Left lung (tissue), 10 donors: ENCODE data around the gene NUBP2. TPM values are rescaled to one million over a fixed set of nuclear protein-coding genes. Genes with fewer than 3 reads are reported as not detected.

ENCODE experiments used
- ATAC-seq: fragments of 200-7000 bp; cut with Tn5 transposase; one replicate; pipeline ENCODE4 v1.9.1; 2020; ENCODE audit warnings: moderate library complexity
- DNase-seq, 4 donors: peaks; one replicate each; pipeline ENCODE4 v3.0.0-alpha.2; 2013 to 2020
- H3K27ac ChIP-seq, 2 donors: fragments of 200-600 bp; sonication (generic) in 1 of 2; one replicate each; pipeline versions ENCODE4 v1.5.0 to v1.8.0; 2020 to 2021
- H3K27me3 ChIP-seq, 2 donors: fragments of 200-600 bp; sonication (generic) in 1 of 2; one replicate each; pipeline versions ENCODE4 v1.5.0 to v1.8.0; 2020 to 2021
- H3K36me3 ChIP-seq, 2 donors: fragments of 200-600 bp; sonication (generic) in 1 of 2; one replicate each; pipeline versions ENCODE4 v1.5.0 to v1.8.0; 2020 to 2021
- H3K4me1 ChIP-seq, 2 donors: fragments of 200-600 bp; one replicate each; pipeline ENCODE4 v1.8.0; 2021
- H3K4me3 ChIP-seq, 2 donors: fragments of 200-600 bp; sonication (generic) in 1 of 2; one replicate each; pipeline versions ENCODE4 v1.5.0 to v1.8.0; 2020 to 2021; ENCODE audit warnings: mild to moderate bottlenecking in 1 of 2
- H3K9me3 ChIP-seq, 2 donors: fragments of 200-600 bp; sonication (generic) in 1 of 2; one replicate each; pipeline versions ENCODE4 v1.5.0 to v1.8.0; 2020 to 2021
- intact Hi-C, 2 donors: fragments of 100-400 bp; cut with DNase I; formaldehyde crosslinking; loops; one replicate each; pipeline versions ENCODE4 v1.11.2 to v1.14.2; 2022
- polyA plus RNA-seq, 6 donors: library from polyadenylated mRNA; unstranded; fragments of 120-200 nt; gene quantifications; one replicate each; pipeline ENCODE4 v1.2.1, GENCODE V29; 2013; ENCODE audit not compliant: insufficient read length in 6 of 6
- total RNA-seq, 2 donors: library from RNA; stranded (reverse); fragmentation: NEBNext Ultra II Directional; extraction: Animal tissue kit (Norgen Biotek cat#: 25700); gene quantifications; one replicate each; pipeline ENCODE4 v1.2.1, GENCODE V29; 2021
- TF ChIP-seq, protein P1 (sequence below), 2 donors: fragments of 200-600 bp; sonication (generic) in 1 of 2; IDR thresholded peaks; one replicate each; pipeline versions ENCODE4 v1.5.0 to v1.8.0; 2021; ENCODE audit warnings: antibody characterized with exemption in 2 of 2
- donor health status: DM: no; HTN: yes; CAD: no.
- donor health status: DM: no; HTN: no; CAD: no.

The NUBP2 gene
- total and polyA plus RNA-seq, 8 donors: 32.6 to 56.4 (median 42.7) TPM

DNA sequence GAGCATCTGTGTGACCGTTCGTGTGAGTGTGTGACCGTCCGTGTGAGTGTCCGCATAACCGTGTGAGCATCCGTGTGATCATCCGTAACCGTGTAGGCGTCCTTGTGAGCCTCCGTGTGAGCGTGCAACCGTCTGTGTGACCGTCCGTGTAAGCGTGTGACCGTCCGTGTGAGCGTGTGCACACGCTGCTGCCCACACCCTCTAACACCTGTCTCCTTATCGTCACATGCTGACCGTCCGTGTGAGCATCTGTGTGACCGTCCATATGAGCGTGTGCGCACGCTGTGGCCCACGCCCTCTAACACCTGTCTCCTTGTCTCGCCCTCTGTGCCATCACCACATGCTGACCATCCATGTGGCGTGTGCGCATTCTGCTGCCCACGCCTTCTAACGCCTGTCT is 42.5 kb upstream of the NUBP2 start:
- Histone ChIP-seq H3K4me1 (no peaks in the 10 kb centered on the region), H3K27me3 (no peaks in the 10 kb centered on the region), H3K4me3 (no peak overlapping the region), H3K9me3 (no peaks in the 10 kb centered on the region), H3K27ac (no peak overlapping the region), H3K36me3 (peaks cover 0 to 46% of the 10 kb centered on the region in 2 donors)
- TF ChIP-seq, protein P1, sequence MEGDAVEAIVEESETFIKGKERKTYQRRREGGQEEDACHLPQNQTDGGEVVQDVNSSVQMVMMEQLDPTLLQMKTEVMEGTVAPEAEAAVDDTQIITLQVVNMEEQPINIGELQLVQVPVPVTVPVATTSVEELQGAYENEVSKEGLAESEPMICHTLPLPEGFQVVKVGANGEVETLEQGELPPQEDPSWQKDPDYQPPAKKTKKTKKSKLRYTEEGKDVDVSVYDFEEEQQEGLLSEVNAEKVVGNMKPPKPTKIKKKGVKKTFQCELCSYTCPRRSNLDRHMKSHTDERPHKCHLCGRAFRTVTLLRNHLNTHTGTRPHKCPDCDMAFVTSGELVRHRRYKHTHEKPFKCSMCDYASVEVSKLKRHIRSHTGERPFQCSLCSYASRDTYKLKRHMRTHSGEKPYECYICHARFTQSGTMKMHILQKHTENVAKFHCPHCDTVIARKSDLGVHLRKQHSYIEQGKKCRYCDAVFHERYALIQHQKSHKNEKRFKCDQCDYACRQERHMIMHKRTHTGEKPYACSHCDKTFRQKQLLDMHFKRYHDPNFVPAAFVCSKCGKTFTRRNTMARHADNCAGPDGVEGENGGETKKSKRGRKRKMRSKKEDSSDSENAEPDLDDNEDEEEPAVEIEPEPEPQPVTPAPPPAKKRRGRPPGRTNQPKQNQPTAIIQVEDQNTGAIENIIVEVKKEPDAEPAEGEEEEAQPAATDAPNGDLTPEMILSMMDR (IDR thresholded peaks at IDR 0.05): no peak
- intact Hi-C loops: no loop called here
- no peak for DNase-seq
- no peak for ATAC-seq

DNA sequence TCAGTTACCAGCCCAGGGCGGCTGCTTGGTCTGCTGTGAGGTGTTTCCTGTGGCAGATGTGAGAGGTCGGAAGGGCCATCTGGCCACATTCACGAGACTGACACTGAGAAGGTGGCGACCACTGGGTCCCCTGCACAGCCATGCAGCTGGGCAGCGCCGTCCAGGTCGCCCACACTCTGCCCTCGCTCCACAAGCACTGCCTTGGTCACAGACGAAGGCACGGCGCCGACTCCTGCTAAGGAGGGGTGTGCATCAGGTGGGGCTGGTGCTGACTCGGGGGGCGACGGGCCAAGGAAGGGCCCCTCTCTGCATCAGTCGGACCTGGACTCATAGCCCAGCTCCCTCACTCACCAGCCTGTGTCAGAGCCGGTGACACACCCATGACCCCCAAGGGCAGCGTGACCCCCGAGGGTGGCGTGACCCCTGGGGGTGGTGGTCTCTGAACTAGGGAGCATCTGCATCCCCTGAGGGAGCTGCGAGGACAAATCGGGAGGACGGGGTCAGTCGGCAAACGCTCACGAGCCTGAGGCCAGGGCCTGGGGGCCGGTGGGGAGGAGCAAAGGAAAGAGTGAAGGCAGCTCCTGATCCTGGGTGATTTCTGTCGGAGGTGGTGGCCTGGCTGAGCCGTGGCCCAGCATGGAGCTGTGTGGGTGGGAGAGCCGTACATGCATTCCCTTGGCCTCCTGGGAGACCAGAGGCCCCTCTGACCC is 41.8 kb upstream of the NUBP2 start:
- TF ChIP-seq, protein P1 (IDR thresholded peaks at IDR 0.05): no peak
- no peak overlapping the region for H3K4me3 ChIP-seq
- no peak for ATAC-seq
- no peak overlapping the region for H3K27ac ChIP-seq
- no peak for DNase-seq
- no peaks in the 10 kb centered on the region for H3K9me3 ChIP-seq
- H3K4me1 ChIP-seq: no peaks in the 10 kb centered on the region
- H3K27me3 ChIP-seq: no peaks in the 10 kb centered on the region
- peaks cover 0 to 53% of the 10 kb centered on the region in 2 donors for H3K36me3 ChIP-seq
- intact Hi-C loops: no loop called here

DNA sequence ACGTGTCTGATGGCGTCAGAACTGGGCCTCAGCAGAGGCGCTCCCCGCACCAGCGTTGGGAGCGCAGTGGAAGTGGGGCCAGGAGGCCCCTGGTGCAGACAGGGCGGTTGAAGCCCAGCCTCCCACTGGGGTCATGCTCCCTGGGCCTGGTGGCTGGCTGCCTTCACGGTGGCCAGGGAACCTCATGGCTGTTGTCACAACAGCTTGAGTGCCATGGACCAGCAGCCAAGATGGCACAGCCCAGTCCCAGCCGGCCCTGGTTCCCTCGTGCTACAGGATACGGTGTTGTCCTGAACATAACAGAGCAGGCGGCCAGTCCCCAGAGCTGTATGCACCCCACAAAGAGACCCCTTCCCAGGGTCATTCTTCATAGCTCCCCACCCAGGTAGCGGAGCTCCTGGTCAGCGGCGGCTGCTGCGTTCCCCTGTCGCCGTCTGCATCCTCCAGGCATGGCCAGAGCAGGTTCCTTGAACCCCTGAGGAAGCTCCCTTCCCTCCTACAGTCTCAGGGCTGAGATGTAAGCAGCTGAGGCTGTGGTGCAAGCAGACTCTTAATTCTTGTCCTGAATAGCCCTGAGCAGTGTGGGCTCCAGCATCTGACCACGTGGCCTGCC is 41.1 kb upstream of the NUBP2 start:
- intact Hi-C loops: no loop called here
- DNase-seq: no peak
- no peak overlapping the region for H3K27ac ChIP-seq
- TF ChIP-seq, protein P1 (IDR thresholded peaks at IDR 0.05): no peak
- no peaks in the 10 kb centered on the region for H3K9me3 ChIP-seq
- ATAC-seq: no peak
- H3K4me3 ChIP-seq: no peak overlapping the region
- no peaks in the 10 kb centered on the region for H3K4me1 ChIP-seq
- H3K36me3 ChIP-seq: peaks cover 0 to 60% of the 10 kb centered on the region in 2 donors
- no peaks in the 10 kb centered on the region for H3K27me3 ChIP-seq

DNA sequence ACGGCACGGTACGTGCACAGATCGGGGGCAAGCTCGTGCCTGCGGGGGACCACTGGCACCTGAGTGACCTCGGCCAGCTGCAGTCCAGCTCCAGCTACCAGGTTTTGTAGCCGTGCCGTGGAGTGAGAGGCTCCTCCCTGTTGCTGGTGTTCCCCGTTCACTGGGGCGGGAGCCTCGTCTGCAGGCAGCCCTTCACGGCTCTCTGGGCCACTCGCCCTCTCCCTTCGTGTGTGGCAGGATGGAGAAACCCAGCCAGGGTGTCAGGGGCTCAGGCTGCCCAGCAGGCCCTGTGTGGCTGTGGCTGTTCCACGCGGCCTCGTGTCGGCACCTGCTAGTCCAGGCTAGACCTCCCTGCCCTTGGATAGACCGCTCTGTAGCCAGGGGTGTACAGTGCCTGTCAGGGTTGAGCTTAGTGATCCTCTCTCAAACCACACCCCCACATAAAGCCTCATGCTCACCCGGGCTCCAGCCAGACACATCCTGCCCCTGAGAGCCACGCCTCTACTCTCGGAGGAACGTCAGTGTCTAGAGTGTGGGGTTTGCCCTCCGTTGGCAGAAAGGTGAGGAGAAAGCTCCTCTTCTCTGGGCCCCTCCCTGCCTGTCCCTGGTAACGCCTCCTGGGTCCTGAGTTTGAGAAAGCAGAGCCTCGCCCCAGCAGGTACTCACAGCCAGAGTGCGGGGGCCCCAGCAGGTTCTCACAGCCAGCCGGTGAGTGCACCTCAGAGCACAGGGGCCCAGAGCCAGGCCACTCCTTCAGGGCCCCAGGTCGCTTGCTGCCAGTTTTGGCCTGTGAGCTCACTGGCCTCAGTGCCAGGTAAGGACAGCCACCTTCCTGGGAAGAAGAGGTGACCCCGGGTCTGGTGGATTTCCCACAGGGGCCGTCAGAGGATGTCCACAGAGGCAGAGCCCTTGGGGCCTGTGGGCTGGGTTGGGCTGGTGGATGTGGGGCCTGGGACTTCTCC is 39.1 kb upstream of the NUBP2 start:
- ATAC-seq (no peak), DNase-seq (no peak)
- Histone ChIP-seq H3K9me3 (no peaks in the 10 kb centered on the region), H3K36me3 (peaks cover 0 to 80% of the 10 kb centered on the region in 2 donors), H3K4me3 (no peak overlapping the region), H3K4me1 (no peaks in the 10 kb centered on the region), H3K27ac (no peak overlapping the region), H3K27me3 (no peaks in the 10 kb centered on the region)
- intact Hi-C loops: no loop called here
- TF ChIP-seq, protein P1 (IDR thresholded peaks at IDR 0.05): no peak
